ENCODE data around the gene NFIC. TPM values are rescaled to one million over a fixed set of nuclear protein-coding genes. Genes with fewer than 3 reads are reported as not detected.

Gene NFIC
- total and polyA plus RNA-seq, 10 of the 15 experiments (the other 5 are each of a cell fraction or from before 2014, with no cell fraction given), result 0.71 to 53.5 (median 10.2) TPM

- no TSS peak for BruUV-seq (replicated peaks)
- Histone ChIP-seq H3K9ac (ENCODE audit: control insufficient read depth, insufficient read depth, low read length) (no peak overlapping the region), H3K4me3 (no peak overlapping the region), H3K79me2 (ENCODE audit: control insufficient read depth, insufficient read depth, low read length) (no peaks in the 10 kb centered on the region), H4K20me1 (ENCODE audit: control insufficient read depth, insufficient read depth) (no peaks in the 10 kb centered on the region), H3K4me2 (ENCODE audit: control insufficient read depth, insufficient read depth) (no peak overlapping the region), H3K27ac (ENCODE audit: control insufficient read depth, insufficient read depth) (no peak overlapping the region), H3K36me3 (ENCODE audit: control insufficient read depth in 2 of 2, insufficient read depth in 2 of 2, low read length in 1 of 2) (no peaks in the 10 kb centered on the region), H3K27me3 (replicated peaks in 1 of 2; ENCODE audit: control insufficient read depth in 2 of 2, insufficient read depth in 2 of 2, low read length in 1 of 2) (no peaks in the 10 kb centered on the region; a peak in 2 of 4 replicates), H2AFZ (ENCODE audit: control insufficient read depth, low read depth, low read length) (no peak overlapping the region), H3K4me1 (ENCODE audit: control insufficient read depth, insufficient read depth, low read length) (no peaks in the 10 kb centered on the region), H3K9me3 (replicated peaks; ENCODE audit: control insufficient read depth, insufficient read depth, low read length) (no peaks in the 10 kb centered on the region)
- ChIA-PET SMC1A (ENCODE audit: uncharacterized antibody, unreplicated experiment) (interaction anchor here (1.2 to 1.5 kb wide), 2 partner anchors 89 to 91 kb away, joined by 4 to 5 read pairs; no protein-coding TSS in a partner anchor), RAD21 (ENCODE audit: unreplicated experiment) (no interaction called here), POLR2A (interaction anchor here (0.6 kb wide), 1 partner anchor 200 kb away, joined by 3 read pairs; no protein-coding TSS in a partner anchor), CTCF (interaction anchor here (1.3 to 1.9 kb wide), 2 partner anchors 13 to 89 kb away, joined by 3 to 11 read pairs; no protein-coding TSS in a partner anchor)
- WGBS (ENCODE audit: insufficient coverage, insufficient replicate concordance, low lambda C conversion rate, missing lambda C conversion rate), result 36% methylated on average over 11 of the region's 11 CpGs
- intact Hi-C loops (cut with micrococcal nuclease; ENCODE audit: unreplicated experiment), result loop anchor here (5.0 kb wide), 1 partner anchor 87 kb away; no protein-coding TSS in a partner anchor
- ATAC-seq (no peak), DNase-seq (ENCODE audit: low read depth, low spot score) (no peak), FAIRE-seq (no peak)
- in situ Hi-C loops (cut with MboI), result no loop called here
- no peak for TF ChIP-seq MTA3 (IDR thresholded peaks at IDR 0.05; ENCODE audit: borderline replicate concordance, low read length)
- TF ChIP-seq REST (IDR thresholded peaks at IDR 0.05; ENCODE audit: low read depth, low read length), result no peak
- no peak for TF ChIP-seq SP1 (IDR thresholded peaks at IDR 0.05; ENCODE audit: low read depth, low read length)
- TF ChIP-seq IKZF2 (IDR thresholded peaks at IDR 0.05), result no peak
- TF ChIP-seq RCOR1 (conservative IDR thresholded peaks at IDR 0.05; ENCODE audit: low read depth, low read length), result no peak
Measured at GRCh38 chr19:3340340-3340739, 26.0 kb upstream of the NFIC start.
